GM21723 (cell line): ENCODE measurements around the gene HOXD9.

Source experiments
- ATAC-seq: cut with Tn5 transposase; IDR thresholded peaks from one replicate; pipeline ENCODE4 v1.9.1; 2021; ENCODE audit warnings: mild to moderate bottlenecking, moderate library complexity; ENCODE audit not compliant: unreplicated experiment

The HOXD9 gene

GRCh38 chr2:176085861-176086771 lies 36.4 kb upstream of the HOXD9 start:
- ATAC-seq: no peak

DNA sequence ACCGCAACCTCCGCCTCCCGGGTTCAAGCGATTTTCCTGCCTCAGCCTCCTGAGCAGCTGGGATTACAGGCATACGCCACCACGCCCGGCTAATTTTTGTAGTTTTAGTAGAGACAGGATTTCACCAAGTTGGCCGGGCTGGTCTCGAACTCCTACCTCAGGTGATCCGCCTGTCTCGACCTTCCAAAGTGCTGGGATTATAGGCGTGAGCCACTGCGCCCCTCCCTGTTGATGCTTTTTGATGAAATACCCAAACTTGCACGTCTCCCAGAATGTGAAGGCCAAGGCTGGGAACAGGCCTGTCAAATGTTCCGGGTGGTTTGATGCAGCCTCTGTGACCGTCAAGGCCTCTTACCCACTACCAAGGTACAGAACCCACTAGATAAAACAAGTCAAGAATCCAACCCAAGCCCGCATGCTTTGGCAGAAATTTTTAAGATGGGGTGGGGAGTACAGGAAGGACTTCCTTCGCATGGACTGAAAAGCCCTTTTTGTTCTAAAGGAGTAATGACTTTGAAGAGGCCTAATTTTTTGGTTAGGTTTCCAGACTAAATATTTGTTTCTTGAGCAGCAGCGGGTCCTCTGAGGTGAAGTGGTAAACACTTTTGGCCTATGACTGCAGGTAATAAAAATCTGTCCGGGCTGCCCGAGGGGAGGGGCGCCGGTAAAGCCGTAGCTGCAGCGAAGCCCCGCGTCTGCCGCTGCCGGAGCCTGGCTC lies 35.0 kb upstream of the HOXD9 start:
- ATAC-seq: no peak

DNA sequence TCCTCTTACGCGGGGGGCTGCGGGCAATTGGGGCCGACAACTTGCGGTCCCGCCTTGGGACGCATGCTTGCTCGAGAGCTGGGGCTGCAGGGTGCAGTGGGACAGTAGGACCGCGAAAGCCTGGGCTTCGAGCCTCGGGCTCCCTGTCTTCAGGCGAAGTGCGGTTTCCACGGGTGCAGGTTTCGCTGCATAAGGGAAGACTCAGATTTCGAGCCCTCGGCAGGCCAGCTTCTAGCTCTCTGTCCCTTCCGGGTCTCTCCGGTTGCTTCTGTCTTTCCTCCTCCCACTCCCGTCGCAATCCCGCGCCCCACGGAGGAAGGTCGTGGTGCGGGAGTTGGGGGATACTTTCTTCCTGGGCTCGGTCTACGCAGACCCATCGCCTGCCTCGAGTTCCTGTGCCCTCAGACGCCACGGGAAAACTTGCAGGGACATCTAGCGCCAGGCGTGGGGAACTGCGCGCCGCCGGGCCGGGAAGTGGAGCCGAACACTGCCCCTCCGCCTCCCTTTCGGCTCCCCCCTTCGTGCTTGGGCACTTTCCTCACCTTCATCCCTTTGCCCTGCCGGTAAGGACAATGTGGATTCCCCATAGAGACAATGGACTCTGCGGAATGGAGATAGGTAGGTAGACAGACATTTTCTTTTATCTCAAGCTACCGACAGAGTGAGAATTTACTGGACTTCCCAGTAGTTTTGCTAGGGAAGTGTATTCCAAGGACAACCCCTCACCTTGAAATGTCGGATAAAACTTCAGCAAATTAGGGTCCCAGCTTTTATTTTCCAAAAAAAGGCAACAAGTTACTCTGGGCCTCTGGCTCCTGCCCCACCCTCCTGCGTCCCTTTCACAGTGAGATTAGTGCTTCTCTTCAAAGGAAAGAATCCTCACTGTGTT lies 34.2 kb upstream of the HOXD9 start:
- no peak for ATAC-seq

DNA sequence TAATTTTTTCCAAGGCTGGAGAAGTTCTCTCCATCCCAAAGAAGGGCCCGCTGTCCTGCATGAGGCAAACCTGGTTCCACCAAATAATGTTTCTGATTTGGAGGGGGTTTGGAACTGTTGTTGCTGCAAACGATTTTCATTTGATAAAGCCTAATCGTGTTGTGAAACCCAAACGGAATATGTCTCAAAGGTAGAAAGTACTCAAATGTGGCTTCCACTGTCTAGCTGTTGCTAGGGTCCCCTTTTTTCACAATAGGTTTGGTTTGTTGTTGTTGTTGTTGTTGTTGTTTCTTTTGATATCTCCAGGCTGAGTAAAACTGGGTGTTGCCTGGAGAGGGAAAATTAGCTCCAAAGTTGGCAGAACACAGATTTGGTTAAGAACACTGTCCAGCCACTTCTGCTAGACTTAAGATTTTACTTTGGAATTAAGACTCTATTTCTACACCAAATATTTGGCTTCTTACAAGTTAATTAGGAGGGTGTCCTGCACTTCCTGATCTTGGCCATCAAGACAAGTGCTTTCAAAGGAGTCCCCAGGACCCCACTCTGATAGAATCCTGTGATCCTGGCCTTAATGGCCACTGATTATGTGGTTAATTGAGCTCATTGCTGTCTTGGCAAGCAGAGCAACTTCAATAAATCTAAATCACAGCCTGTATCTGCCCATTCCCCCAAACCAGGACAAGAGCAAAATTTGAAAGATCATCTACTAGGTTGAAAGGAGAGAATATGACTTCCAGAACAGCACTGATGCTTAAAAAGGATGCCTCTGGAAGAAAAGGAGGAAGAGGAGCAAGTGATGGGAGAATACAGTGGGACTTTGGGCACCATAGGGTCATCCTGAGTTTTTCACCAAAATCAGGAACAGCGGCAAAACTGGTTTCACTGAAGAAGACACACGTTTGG lies 33.3 kb upstream of the HOXD9 start:
- ATAC-seq: no peak

DNA sequence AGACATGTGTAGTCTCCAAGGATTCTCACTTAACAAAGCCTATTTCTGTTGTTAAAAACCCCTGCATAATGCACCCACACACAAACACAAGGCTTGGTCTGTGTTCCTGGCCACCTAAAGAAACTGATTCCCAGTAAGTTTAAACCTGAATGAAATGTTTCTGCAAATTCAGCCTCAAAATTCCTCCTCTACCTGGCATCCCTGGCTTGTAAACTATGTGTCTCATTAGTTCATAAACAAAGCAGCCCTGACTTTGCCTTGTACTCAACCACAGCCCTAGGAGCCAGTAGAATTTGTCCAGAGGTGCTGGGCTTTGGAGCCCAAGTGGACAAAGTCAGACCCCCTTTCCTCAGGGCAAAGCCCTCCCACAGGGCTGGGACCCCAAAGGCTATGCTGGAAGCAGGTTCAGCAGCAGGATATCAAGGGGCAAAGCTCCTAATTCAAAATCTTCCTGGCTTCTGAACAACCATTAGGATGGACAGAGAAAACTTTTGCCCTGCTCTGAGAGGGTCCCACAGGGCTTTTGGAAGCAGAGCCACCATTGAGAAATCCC lies 32.6 kb upstream of the HOXD9 start:
- no peak for ATAC-seq

GRCh38 chr2:176090862-176091261 lies 31.7 kb upstream of the HOXD9 start:
- ATAC-seq: no peak

DNA sequence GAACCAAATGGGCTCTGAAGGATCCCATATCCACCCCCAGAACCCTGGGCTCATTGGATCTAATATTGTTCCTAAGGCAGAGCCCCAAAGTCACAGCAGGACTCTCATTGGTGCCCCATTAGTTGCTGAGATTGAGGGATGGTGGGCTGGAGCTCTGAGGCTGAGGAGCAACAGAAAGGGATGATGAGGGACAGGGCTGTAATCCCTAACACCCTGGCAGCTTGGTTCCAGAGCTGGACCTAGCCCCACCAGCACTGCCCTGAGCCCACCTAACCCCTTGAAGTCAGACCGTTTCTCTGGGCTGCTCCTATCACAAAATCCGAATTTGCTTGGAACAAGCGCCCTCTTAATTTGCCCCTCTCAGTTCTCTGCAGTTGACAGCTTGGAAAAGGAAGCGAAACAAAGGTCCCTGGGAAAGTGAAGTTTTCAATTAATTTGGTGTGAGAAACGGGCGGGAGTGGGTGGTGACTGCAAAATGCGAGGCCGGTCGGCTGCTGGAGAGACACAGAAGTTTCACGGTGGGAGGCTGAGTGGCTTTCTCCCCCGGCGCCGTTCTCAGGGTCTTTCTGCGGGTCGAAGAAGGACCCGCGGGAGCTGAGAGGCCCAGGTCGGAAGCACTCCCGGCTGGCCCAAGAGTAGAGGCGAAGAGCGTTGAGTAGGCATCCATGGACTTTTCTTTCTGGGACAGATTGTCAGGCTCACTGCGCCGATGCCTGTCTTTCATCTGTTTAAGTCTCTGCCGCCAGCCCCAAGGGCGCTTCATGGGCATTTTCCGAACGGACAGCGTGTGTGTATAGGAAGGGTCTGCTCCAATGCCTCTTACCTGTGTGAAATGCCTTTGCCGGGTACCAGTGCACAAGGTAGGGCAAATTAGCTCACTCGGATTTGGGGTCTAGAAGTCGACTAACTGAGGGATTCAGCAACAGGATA lies 30.9 kb upstream of the HOXD9 start:
- no peak for ATAC-seq

DNA sequence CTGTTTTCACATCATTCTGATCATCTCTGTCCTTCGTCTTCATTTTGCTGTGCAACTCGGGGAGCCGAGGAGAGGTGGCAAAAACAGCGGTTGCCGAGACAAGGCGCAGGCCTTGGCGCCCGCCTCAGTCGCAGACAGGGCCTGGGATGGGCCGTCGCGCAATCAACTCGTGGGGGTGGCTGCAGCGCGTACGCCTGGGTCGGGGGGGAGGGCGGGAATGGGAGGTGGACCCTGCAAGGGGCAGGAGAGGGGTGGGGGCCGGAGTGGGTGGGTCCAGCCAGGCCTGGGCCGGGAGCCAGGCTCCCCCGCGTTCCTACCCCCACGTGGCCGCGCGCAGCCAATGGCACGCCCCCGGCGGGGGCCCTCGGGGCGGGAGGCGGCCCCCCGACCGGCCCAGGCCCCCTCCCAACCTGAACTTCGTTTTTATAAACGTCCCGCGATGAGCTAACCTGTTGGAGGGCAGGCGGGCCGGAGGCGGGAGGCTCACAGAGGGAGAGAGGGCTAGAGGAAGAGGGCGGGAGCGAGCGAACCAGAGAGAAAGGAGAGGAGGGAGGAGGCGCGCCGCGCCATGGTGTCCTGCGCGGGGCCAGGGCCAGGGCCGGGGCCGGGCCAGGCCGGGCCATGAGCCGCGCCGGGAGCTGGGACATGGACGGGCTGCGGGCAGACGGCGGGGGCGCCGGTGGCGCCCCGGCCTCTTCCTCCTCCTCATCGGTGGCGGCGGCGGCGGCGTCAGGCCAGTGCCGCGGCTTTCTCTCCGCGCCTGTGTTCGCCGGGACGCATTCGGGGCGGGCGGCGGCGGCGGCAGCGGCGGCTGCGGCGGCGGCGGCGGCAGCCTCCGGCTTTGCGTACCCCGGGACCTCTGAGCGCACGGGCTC lies 30.0 kb upstream of the HOXD9 start, which contains the start of gene HOXD13:
TSS of gene HOXD13 (plus strand) at position 452 of the 875 bp plus-strand sequence. CDS start at position 622, 170 bp downstream.
- no peak for ATAC-seq

- no peak for ATAC-seq
Observed at GRCh38 chr2:176093145-176093897, 29.2 kb upstream of the HOXD9 start.

- no peak for ATAC-seq
Observed at GRCh38 chr2:176093898-176094249, 28.6 kb upstream of the HOXD9 start.

GRCh38 chr2:176094349-176094748 lies 28.2 kb upstream of the HOXD9 start:
- ATAC-seq: no peak

- ATAC-seq: no peak
Observed at GRCh38 chr2:176095421-176095820, 27.1 kb upstream of the HOXD9 start.

DNA sequence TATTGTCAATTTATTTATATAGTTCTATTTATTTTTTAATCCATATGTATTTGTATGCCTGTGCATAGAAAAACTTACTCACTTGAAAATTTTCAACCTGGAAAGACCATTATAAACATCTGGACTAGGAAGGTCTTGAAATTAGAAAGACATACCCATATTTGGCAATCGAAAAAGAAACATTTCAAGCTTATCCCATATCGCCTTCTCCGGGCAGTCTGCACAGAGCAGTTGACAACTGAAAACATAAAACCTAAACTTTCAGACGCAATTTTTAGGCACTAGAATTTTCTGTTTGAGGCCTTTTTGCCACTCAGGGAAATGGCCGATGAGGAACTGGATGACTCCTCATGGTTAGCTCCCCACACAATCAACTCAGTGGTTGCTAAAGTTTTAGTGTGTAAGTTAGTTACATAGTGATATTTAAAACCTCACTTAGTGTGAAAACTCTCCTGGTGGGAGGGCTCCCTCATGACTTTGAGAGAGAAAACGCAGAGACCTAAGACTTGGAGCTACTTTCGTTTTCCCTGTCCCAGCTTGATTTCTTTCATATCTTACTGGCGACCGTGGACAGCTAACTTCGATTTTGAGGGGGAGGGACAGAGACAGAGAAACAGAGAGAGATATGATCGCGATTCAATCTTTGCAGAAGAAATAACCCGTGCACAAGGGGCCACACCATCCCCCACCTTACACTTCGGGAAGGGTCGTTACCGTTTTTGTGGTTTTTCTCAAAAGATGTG lies 26.1 kb upstream of the HOXD9 start:
- ATAC-seq: no peak

DNA sequence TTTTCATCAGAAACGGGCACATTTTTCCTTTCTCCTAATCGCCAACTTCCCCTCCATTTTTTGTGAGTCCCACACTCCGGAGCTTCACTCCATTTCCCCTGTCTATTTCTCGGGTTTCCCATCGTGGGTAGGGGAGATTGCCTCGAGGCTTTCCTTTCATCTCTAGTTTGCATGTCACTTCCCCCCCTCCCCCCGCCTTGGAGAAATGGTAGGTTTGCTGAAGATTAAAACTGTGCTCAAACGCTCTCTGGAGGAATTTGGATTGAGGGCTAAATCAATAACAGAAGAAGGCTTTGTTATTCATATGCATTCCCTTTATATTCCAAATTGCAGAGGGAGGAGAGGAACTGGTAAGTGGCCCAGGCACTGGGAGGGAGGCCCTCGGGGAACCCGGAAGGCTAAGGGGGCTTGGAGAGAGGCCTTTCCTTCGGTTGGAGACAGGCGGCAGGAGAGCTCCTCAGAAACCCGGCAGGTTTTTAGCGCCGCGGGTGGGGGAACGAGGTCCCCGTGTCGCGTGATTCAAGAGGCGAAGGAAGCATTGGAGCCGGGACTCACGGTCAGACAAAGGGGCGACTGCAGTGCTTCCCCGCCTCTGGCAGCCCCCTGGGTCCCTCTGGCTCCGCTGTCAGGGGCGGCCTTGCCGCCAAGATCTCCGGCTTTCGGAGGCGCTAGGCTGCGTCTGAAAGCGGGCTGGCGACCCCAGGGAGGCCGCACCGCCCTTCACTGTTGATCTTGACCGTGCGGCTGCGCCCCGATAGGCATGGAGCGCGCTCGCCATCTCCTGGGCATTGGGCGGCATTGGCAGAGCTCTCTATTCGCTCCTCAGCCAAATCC lies 25.3 kb upstream of the HOXD9 start:
- peak; percentile 89 for ATAC-seq

DNA sequence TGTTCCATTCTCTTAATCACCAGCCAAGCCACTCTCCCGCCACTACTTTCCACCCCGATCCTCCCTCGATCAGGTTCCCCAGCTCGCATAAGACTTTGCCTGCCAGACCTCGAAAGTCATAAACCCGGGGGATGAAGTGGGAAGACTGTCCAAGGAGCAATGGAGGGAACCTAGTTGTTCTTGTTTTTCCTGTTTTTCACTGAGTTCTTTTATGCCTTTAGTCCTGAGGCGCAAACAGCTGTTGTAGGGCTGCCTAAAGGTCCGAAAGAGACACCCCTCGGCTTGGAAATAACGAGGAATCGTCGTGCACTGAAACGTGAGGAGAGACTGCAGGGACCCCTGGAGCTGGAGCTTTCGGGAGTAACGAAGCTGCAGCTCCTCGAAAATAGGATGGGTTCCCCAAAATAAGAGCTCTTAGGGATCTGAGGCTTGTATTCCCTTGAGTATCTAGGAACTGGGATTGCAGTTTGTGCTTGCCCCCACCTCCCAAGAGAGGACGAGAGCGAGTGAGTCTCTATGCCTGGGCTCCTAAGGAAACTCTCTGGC lies 24.6 kb upstream of the HOXD9 start:
- ATAC-seq: no peak
